Motor neuron (in vitro differentiated cells): ENCODE results near the gene RNASET2. TPM values are rescaled to one million over a fixed set of nuclear protein-coding genes. Genes with fewer than 3 reads are reported as not detected.
"Not testable (repeated sequence)": the region's sequence is repeated elsewhere in the genome, so short reads cannot be mapped to it uniquely, and the experiment has no call there.

Source experiments
- ATAC-seq, 8 experiments: fragments of 200-7000 bp; cut with Tn5 transposase; replicated peaks in 6 of 8; 2 replicates each; pipeline ENCODE4 v1.8.0; 2021; ENCODE audit warnings: mild to moderate bottlenecking in 8 of 8, moderate library complexity in 8 of 8
- H3K27ac ChIP-seq, 2 donors: fragments of 250-450 bp; sonication (Bioruptor Pico); 2 replicates each; pipeline ENCODE4 v1.9.0; 2021; ENCODE audit warnings: antibody characterized with exemption in 2 of 2, mild to moderate bottlenecking in 2 of 2, moderate library complexity in 1 of 2
- H3K4me1 ChIP-seq, 2 donors: fragments of 250-450 bp; sonication (Bioruptor Pico); replicated peaks in 1 of 2; 2 replicates each; pipeline ENCODE4 v1.6.1; 2021; ENCODE audit warnings: antibody characterized with exemption in 2 of 2, mild to moderate bottlenecking in 2 of 2, moderate library complexity in 1 of 2
- H3K4me3 ChIP-seq, 5 donors: fragments of 250-450 bp; sonication (Bioruptor Pico); 2 replicates each; pipeline ENCODE4 v1.9.0; 2021; ENCODE audit warnings: antibody characterized with exemption in 5 of 5, mild to moderate bottlenecking in 5 of 5, moderate library complexity in 4 of 5
- WGBS, 10 experiments: fragments of 450-650 bp; shearing (Covaris generic); methylation state at CpG; one replicate each; pipeline ENCODE4 v1.0.0; 2022; 5-methylcytosine and 5-hydroxymethylcytosine counted together
- in situ Hi-C, 9 experiments: fragments of 400-800 bp; cut with MboI; loops; one replicate each; pipeline ENCODE4 v1.15.0; 2021; ENCODE audit warnings: low sequenced_read_pairs in 9 of 9, low pct_unique_long_range_greater_than_20kb in 2 of 9; ENCODE audit not compliant: unreplicated experiment in 9 of 9
- total RNA-seq, 8 experiments: library from RNA; unstranded; fragments of 300-600 nt; gene quantifications; 2 replicates each; pipeline versions ENCODE4 v1.2.3 to v1.2.4, GENCODE V29; 2022

RNASET2 gene
- total RNA-seq, 8 experiments from 2014 or later, result 12.9 to 55.2 (median 17.3) TPM

- no peak for ATAC-seq
- in situ Hi-C loops, result no loop called here
- Histone ChIP-seq H3K4me1 (peaks cover 12 to 19% of the 10 kb centered on the region in 2 donors), H3K4me3 (no peak overlapping the region), H3K27ac (no peak overlapping the region)
- 82 to 95% (median 90%) methylated on average over 10 to 47 of the region's 53 CpGs for WGBS, 10 experiments
Measured at GRCh38 chr6:166900956-166901607, 55.3 kb downstream of the RNASET2 start.

- no peak for ATAC-seq
- in situ Hi-C loops, result no loop called here
- 90 to 100% (median 95%) methylated on average over 3 to 60 of the region's 61 CpGs for WGBS, 10 experiments
- no peak overlapping the region for H3K27ac ChIP-seq
- H3K4me1 ChIP-seq, result peaks cover 12 to 19% of the 10 kb centered on the region in 2 donors
- no peak overlapping the region for H3K4me3 ChIP-seq
Measured at GRCh38 chr6:166900130-166900708, 56.1 kb downstream of the RNASET2 start.

GRCh38 chr6:166898910-166899309 is 57.4 kb downstream of the RNASET2 start:
- Histone ChIP-seq H3K4me1 (peaks cover 5 to 6% of the 10 kb centered on the region in 2 donors), H3K27ac (no peak overlapping the region), H3K4me3 (no peak overlapping the region)
- no peak for ATAC-seq
- 46 to 100% (median 88%) methylated on average over 3 to 17 of the region's 36 CpGs; no CpG with 5 or more reads in 1 of the 10 experiments for WGBS, 10 experiments
- in situ Hi-C loops, result no loop called here

- WGBS, 10 experiments, result 0 to 88% (median 70%) methylated on average over 1 to 6 of the region's 7 CpGs; no CpG with 5 or more reads in 4 of the 10 experiments
Measured at GRCh38 chr6:166894614-166895013, 61.7 kb downstream of the RNASET2 start.

GRCh38 chr6:166892472-166892871 is 63.9 kb downstream of the RNASET2 start:
- peak in 3 of 8 experiments; percentile 56 to 62 (median 57) for ATAC-seq
- WGBS, 10 experiments, result 37 to 90% (median 60%) methylated on average over 1 to 5 of the region's 5 CpGs; no CpG with 5 or more reads in 1 of the 10 experiments
- H3K4me1 ChIP-seq, H3K27ac ChIP-seq, in situ Hi-C loops, H3K4me3 ChIP-seq: not testable (repeated sequence)

More at GRCh38 chr6:166894614-166895013, 61.7 kb downstream of the RNASET2 start:
- H3K4me3 ChIP-seq, in situ Hi-C loops, ATAC-seq, H3K4me1 ChIP-seq, H3K27ac ChIP-seq: not testable (repeated sequence)

GRCh38 chr6:166886773-166887172 is 69.6 kb downstream of the RNASET2 start:
- ATAC-seq, H3K27ac ChIP-seq, H3K4me1 ChIP-seq, H3K4me3 ChIP-seq, in situ Hi-C loops: not testable (repeated sequence)
- no CpG with 5 or more reads among the region's 4 CpGs for WGBS, 10 experiments

- H3K4me1 ChIP-seq, H3K27ac ChIP-seq, ATAC-seq, in situ Hi-C loops, H3K4me3 ChIP-seq: not testable (repeated sequence)
- 44 to 90% (median 53%) methylated on average over 2 to 6 of the region's 11 CpGs; no CpG with 5 or more reads in 5 of the 10 experiments for WGBS, 10 experiments
Measured at GRCh38 chr6:166884958-166885357, 71.4 kb downstream of the RNASET2 start.

GRCh38 chr6:166879594-166879993 is 76.8 kb downstream of the RNASET2 start:
- WGBS, 10 experiments, result 35 to 93% (median 87%) methylated on average over 1 of the region's 1 CpG; no CpG with 5 or more reads in 1 of the 10 experiments
- ATAC-seq, result no peak
- H3K4me3 ChIP-seq, result no peak overlapping the region
- H3K27ac ChIP-seq, result no peak overlapping the region
- in situ Hi-C loops, result no loop called here
- no peaks in the 10 kb centered on the region for H3K4me1 ChIP-seq

Other genes starting within 250 kb of the RNASET2 start
- 10 to 100 TPM in 7 of 8 experiments, 1 to 10 TPM in 1; 9.3 to 28.4 (median 21.1) TPM for gene CEP43, start 42.8 kb upstream of the RNASET2 start, total RNA-seq
- under 1 TPM in 3 of 8 experiments, not detected in 5; 0.08 to 0.28 (median 0.21) TPM for gene CCR6, start 166.5 kb upstream of the RNASET2 start, total RNA-seq
- gene GPR31, start 201.4 kb upstream of the RNASET2 start, total RNA-seq, result under 1 TPM in 3 of 8 experiments, not detected in 5; 0.18 to 0.28 (median 0.25) TPM